Activated B cell treated with CpG ODN at 0.5 μM for 24 hours (primary cell): ENCODE results near the gene BICC1. TPM values are rescaled to one million over a fixed set of nuclear protein-coding genes. Genes with fewer than 3 reads are reported as not detected.

ENCODE experiments used
- ATAC-seq: fragments of 200-7000 bp; cut with Tn5 transposase; one replicate; pipeline ENCODE4 v1.10.0; 2021; ENCODE audit warnings: low read depth, mild to moderate bottlenecking, moderate library complexity
- CTCF ChIA-PET: fragments of 350-600 bp; sonication (Branson Sonifier 250); formaldehyde crosslinking; loops from one replicate; lab custom pipeline; 2021; ENCODE audit warnings: antibody characterized with exemption; lab: Charles Lee
- POLR2A ChIA-PET: fragments of 350-600 bp; sonication (Branson Sonifier 250); formaldehyde crosslinking; loops from one replicate; lab custom pipeline; 2021; ENCODE audit warnings: antibody characterized with exemption; lab: Charles Lee
- DNase-seq: peaks from one replicate; pipeline ENCODE4 v3.0.0; 2022
- H3K27ac Mint-ChIP-seq: one replicate; pipeline ENCODE4 v1.8.0; 2020; ENCODE audit warnings: mixed read lengths
- H3K27me3 Mint-ChIP-seq: one replicate; pipeline ENCODE4 v1.8.0; 2021; ENCODE audit warnings: mixed read lengths
- H3K36me3 Mint-ChIP-seq: one replicate; pipeline ENCODE4 v1.8.0; 2021; ENCODE audit warnings: low read depth, mixed read lengths
- H3K4me1 Mint-ChIP-seq: one replicate; pipeline ENCODE4 v1.8.0; 2021; ENCODE audit warnings: mixed read lengths
- H3K4me3 Mint-ChIP-seq: one replicate; pipeline ENCODE4 v1.8.0; 2020; ENCODE audit warnings: mild to moderate bottlenecking, mixed read lengths
- H3K9me3 Mint-ChIP-seq: one replicate; pipeline ENCODE4 v1.8.0; 2020; ENCODE audit warnings: mixed read lengths
- CTCF ChIP-seq: fragments of 200-600 bp; IDR thresholded peaks from one replicate; pipeline ENCODE4 v1.8.0; 2022; ENCODE audit warnings: antibody characterized with exemption, mild to moderate bottlenecking
- intact Hi-C: fragments of 100-400 bp; cut with micrococcal nuclease; formaldehyde crosslinking; loops from one replicate; pipeline ENCODE4 v1.15.1; 2024
- total RNA-seq: library from RNA; stranded (reverse); gene quantifications from 2 replicates; pipeline ENCODE4 v1.2.3, GENCODE V29; 2022

Gene BICC1
- total RNA-seq, 1 donor from 2014 or later, result not detected

DNA sequence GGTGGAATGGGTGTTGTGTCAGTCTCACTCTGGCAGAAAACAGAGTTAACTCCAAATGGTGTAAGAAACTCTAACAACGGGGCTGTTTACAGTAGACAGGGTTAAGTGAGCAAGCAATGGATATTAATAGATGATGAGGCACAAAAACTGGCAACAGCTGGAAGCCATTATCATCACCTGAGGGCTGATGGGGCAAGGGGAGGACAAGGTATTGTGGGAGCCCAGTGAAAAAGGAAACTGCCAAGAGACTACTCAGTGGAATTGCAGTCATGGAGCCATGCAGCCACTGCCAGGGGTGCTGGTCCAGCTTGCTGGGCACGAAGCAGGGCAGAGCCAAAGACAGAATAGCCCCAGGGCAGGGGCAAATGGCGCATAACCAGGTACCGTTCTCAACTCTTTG lies 260.7 kb downstream of the BICC1 start:
- TF ChIP-seq CTCF, result no peak
- no peak overlapping the region for H3K4me3 Mint-ChIP-seq
- POLR2A ChIA-PET, result no interaction called here
- CTCF ChIA-PET, result no interaction called here
- DNase-seq, result no peak
- no peaks in the 10 kb centered on the region for H3K4me1 Mint-ChIP-seq
- no peaks in the 10 kb centered on the region for H3K27me3 Mint-ChIP-seq
- no peaks in the 10 kb centered on the region for H3K36me3 Mint-ChIP-seq
- no peaks in the 10 kb centered on the region for H3K9me3 Mint-ChIP-seq
- no peak overlapping the region for H3K27ac Mint-ChIP-seq
- no peak for ATAC-seq
- intact Hi-C loops, result no loop called here

GRCh38 chr10:58773944-58774343 lies 261.3 kb downstream of the BICC1 start:
- CTCF ChIA-PET, result no interaction called here
- no peaks in the 10 kb centered on the region for H3K9me3 Mint-ChIP-seq
- intact Hi-C loops, result no loop called here

DNA sequence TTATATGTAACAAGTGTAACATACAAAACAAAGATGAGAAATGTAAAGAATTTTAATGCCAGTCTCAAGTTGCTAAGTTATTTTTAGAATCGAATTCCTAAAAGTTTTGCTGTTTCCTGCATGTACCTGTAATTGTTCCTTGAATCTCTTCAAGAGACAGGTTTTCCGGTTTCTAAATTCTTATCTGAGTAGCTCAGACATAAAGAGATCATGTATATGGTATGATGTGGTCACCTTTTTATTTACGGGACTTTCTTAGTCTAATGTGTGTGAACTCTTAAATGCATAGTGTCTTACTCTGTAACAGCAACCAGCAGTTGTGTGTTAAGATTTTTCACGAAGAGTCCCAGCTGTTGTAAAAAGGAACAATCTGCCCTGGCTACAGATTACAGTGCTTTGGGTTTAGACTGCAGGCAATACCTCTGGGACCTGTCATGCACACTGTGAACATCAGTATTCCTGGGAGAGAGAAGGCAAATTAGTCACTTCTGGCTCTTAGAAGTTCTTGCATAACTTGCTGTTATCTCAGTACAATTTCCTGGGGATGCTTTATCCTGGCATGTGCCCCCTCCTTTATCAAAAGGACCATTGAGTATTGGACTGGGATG lies 263.4 kb downstream of the BICC1 start:
- CTCF ChIA-PET, result no interaction called here
- no peaks in the 10 kb centered on the region for H3K4me1 Mint-ChIP-seq
- no peaks in the 10 kb centered on the region for H3K36me3 Mint-ChIP-seq
- TF ChIP-seq CTCF, result no peak
- H3K9me3 Mint-ChIP-seq, result no peaks in the 10 kb centered on the region
- no peaks in the 10 kb centered on the region for H3K27me3 Mint-ChIP-seq
- ATAC-seq (no peak), DNase-seq (no peak)
- H3K4me3 Mint-ChIP-seq, result no peak overlapping the region
- POLR2A ChIA-PET, result no interaction called here
- intact Hi-C loops, result no loop called here
- H3K27ac Mint-ChIP-seq, result no peak overlapping the region

More at GRCh38 chr10:58773944-58774343, 261.3 kb downstream of the BICC1 start:
- Mint-ChIP-seq H3K4me3 (no peak overlapping the region), H3K4me1 (no peaks in the 10 kb centered on the region), H3K27me3 (no peaks in the 10 kb centered on the region), H3K36me3 (no peaks in the 10 kb centered on the region), H3K27ac (no peak overlapping the region)
- POLR2A ChIA-PET, result no interaction called here
- DNase-seq, result no peak
- no peak for ATAC-seq
- TF ChIP-seq CTCF, result no peak

DNA sequence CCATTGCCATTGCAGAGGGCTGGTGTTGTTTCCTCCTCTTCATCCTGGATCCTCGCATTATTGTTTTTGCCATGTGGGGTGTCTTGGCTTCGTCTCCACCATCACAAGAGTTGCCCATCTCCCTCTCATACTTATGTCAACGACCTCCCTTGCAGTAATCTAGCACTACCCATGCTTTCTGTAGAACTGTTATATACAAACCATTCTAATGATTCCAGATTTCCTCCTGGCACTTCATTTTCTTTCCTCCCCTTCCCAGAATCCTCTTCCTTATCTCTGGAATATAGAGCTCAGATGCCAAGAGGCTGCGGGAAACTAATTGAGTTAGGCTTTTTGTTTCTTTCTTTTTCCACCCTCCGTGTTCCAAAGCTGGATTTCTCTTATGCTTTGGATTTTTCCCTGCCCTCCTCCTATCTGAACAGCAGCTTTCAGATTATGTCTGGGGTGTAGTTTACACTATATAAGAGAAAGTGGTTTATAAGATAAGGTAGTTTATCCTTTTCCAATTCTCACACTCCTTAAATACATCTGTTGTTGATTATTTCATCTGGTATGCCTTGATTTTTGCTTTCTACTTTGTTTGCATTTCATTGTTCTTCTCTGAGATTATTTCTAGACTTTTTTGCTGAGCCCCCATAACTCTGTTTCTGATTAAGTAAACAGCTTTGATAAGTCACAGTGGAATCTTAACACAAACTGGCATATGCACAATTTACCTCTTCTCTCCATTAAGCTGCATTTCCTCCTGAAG lies 264.1 kb downstream of the BICC1 start:
- ATAC-seq, result no peak
- no peaks in the 10 kb centered on the region for H3K4me1 Mint-ChIP-seq
- no peak overlapping the region for H3K4me3 Mint-ChIP-seq
- intact Hi-C loops, result no loop called here
- no peak for TF ChIP-seq CTCF
- H3K36me3 Mint-ChIP-seq, result no peaks in the 10 kb centered on the region
- DNase-seq, result no peak
- ChIA-PET CTCF (no interaction called here), POLR2A (no interaction called here)
- H3K27ac Mint-ChIP-seq, result no peak overlapping the region
- H3K9me3 Mint-ChIP-seq, result no peaks in the 10 kb centered on the region
- no peaks in the 10 kb centered on the region for H3K27me3 Mint-ChIP-seq

GRCh38 chr10:58778966-58779365 lies 266.3 kb downstream of the BICC1 start:
- DNase-seq, result no peak
- Mint-ChIP-seq H3K36me3 (no peaks in the 10 kb centered on the region), H3K27me3 (no peaks in the 10 kb centered on the region), H3K27ac (no peak overlapping the region), H3K4me1 (no peaks in the 10 kb centered on the region), H3K4me3 (no peak overlapping the region), H3K9me3 (no peaks in the 10 kb centered on the region)
- intact Hi-C loops, result no loop called here
- no peak for ATAC-seq
- POLR2A ChIA-PET, result no interaction called here
- CTCF ChIA-PET, result interaction anchor here (1.2 kb wide), 1 partner anchor 10 kb away, joined by 4 read pairs; no protein-coding TSS in a partner anchor
- no peak for TF ChIP-seq CTCF
